Prostate gland (tissue), 2 donors: ENCODE results near the gene BYSL. TPM values are rescaled to one million over a fixed set of nuclear protein-coding genes. Genes with fewer than 3 reads are reported as not detected.

Experiments used
- small RNA-seq, 2 donors: library from RNA; depleted of rRNA; stranded (forward); fragments of <200 nt; gene quantifications; one replicate each; pipeline ENCODE3, GENCODE V24; 2016
- total RNA-seq, 2 donors: library from RNA; depleted of rRNA; stranded (reverse); fragments of >200 nt; gene quantifications; one replicate each; pipeline ENCODE4 v1.1.0, GENCODE V29; 2016

Gene BYSL
- total RNA-seq, 2 donors from 2014 or later: 9.5 to 12.6 TPM

Small RNA genes within 50 kb of the gene (small RNA-seq; reads per million reads assigned to genes)
- gene RF00019: 0 reads per million in 2 donors

Other genes starting within 250 kb of the BYSL start
- gene TFEB, start 185.9 kb upstream of the BYSL start, total RNA-seq: 10 to 100 TPM; 28.4 to 31.2 TPM
- 100 to 1,000 TPM in 1 of 2 donors, 10 to 100 TPM in 1; 18.4 to 391 TPM for gene PGC, start 174.1 kb upstream of the BYSL start, total RNA-seq
- 10 to 100 TPM in 1 of 2 donors, 1 to 10 TPM in 1; 5.9 to 18.4 TPM for gene FRS3, start 141.6 kb upstream of the BYSL start, total RNA-seq
- 10 to 100 TPM; 11.4 to 11.6 TPM for gene PRICKLE4, start 140.7 kb upstream of the BYSL start, total RNA-seq
- 100 to 1,000 TPM; 158 to 233 TPM for gene TOMM6, start 133.8 kb upstream of the BYSL start, total RNA-seq
- gene USP49, start 26.1 kb upstream of the BYSL start, total RNA-seq: 10 to 100 TPM in 1 of 2 donors, 1 to 10 TPM in 1; 1.7 to 19.5 TPM
- gene MED20, start 360 bp upstream of the BYSL start, total RNA-seq: 10 to 100 TPM; 20.2 to 25.5 TPM
- 100 to 1,000 TPM; 145 to 153 TPM for gene CCND3, start 20.3 kb downstream of the BYSL start, total RNA-seq
- gene TAF8, start 129.0 kb downstream of the BYSL start, total RNA-seq: 10 to 100 TPM; 35.4 to 42.5 TPM
- gene C6orf132, start 221.1 kb downstream of the BYSL start, total RNA-seq: 10 to 100 TPM; 30.8 to 45.9 TPM